ENCODE data around the gene FNIP1.
"Not testable (repeated sequence)": the region's sequence is repeated elsewhere in the genome, so short reads cannot be mapped to it uniquely, and the experiment has no call there.

Gene FNIP1

GRCh38 chr5:131796793-131797693 lies at the start of gene FNIP1:
Gene FNIP1 (minus strand): TSS chr5:131797017. CDS start chr5:131796921, 96 bp downstream.
- Histone ChIP-seq H3K27me3 (ENCODE audit: low read depth, low read length) (no peaks in the 10 kb centered on the region), H3K36me3 (ENCODE audit: control insufficient read depth in 1 of 2, insufficient read depth in 2 of 2, low read length in 2 of 2) (peaks cover 0 to 8% of the 10 kb centered on the region in 2 donors), H3K4me1 (ENCODE audit: control insufficient read depth in 1 of 2, insufficient read depth in 2 of 2, low read length in 2 of 2) (peaks cover 4 to 30% of the 10 kb centered on the region in 2 donors), H3K9me3 (ENCODE audit: control insufficient read depth in 1 of 2, low read length in 2 of 2) (no peaks in the 10 kb centered on the region), H3K27ac (ENCODE audit: low read length) (peak within 1 kb of the TSS; percentile 88), H3K4me3 (ENCODE audit: low read depth in 1 of 2, low read length in 2 of 2) (peak within 1 kb of the TSS; percentile 92 to 98)

- H3K9me3 ChIP-seq (ENCODE audit: control insufficient read depth in 1 of 2, low read length in 2 of 2), result peaks cover 4 to 22% of the 10 kb centered on the region in 2 donors
- H3K27me3 ChIP-seq (ENCODE audit: low read depth, low read length), result no peaks in the 10 kb centered on the region
- no peaks in the 10 kb centered on the region for H3K36me3 ChIP-seq (ENCODE audit: control insufficient read depth in 1 of 2, insufficient read depth in 2 of 2, low read length in 2 of 2)
- no peak overlapping the region for H3K4me3 ChIP-seq (ENCODE audit: low read depth in 1 of 2, low read length in 2 of 2)
- H3K27ac ChIP-seq (ENCODE audit: low read length), result no peak overlapping the region
- H3K4me1 ChIP-seq (ENCODE audit: control insufficient read depth in 1 of 2, insufficient read depth in 2 of 2, low read length in 2 of 2), result no peaks in the 10 kb centered on the region
Measured at GRCh38 chr5:131846536-131846935, 49.7 kb upstream of the FNIP1 start.

GRCh38 chr5:131845828-131846227 lies 49.0 kb upstream of the FNIP1 start:
- no peaks in the 10 kb centered on the region for H3K27me3 ChIP-seq (ENCODE audit: low read depth, low read length)
- H3K4me1 ChIP-seq (ENCODE audit: control insufficient read depth in 1 of 2, insufficient read depth in 2 of 2, low read length in 2 of 2), result no peaks in the 10 kb centered on the region
- H3K27ac ChIP-seq (ENCODE audit: low read length), result no peak overlapping the region
- peaks cover 4 to 22% of the 10 kb centered on the region in 2 donors for H3K9me3 ChIP-seq (ENCODE audit: control insufficient read depth in 1 of 2, low read length in 2 of 2)
- H3K4me3 ChIP-seq (ENCODE audit: low read depth in 1 of 2, low read length in 2 of 2), result no peak overlapping the region
- H3K36me3 ChIP-seq (ENCODE audit: control insufficient read depth in 1 of 2, insufficient read depth in 2 of 2, low read length in 2 of 2), result no peaks in the 10 kb centered on the region

GRCh38 chr5:131842971-131843370 lies 46.2 kb upstream of the FNIP1 start:
- not testable (repeated sequence) for H3K36me3 ChIP-seq (ENCODE audit: control insufficient read depth in 1 of 2, insufficient read depth in 2 of 2, low read length in 2 of 2); H3K4me1 ChIP-seq (ENCODE audit: control insufficient read depth in 1 of 2, insufficient read depth in 2 of 2, low read length in 2 of 2); H3K27me3 ChIP-seq (ENCODE audit: low read depth, low read length); H3K4me3 ChIP-seq (ENCODE audit: low read depth in 1 of 2, low read length in 2 of 2); H3K9me3 ChIP-seq (ENCODE audit: control insufficient read depth in 1 of 2, low read length in 2 of 2); H3K27ac ChIP-seq (ENCODE audit: low read length)

- not testable (repeated sequence) for H3K4me1 ChIP-seq (ENCODE audit: control insufficient read depth in 1 of 2, insufficient read depth in 2 of 2, low read length in 2 of 2); H3K4me3 ChIP-seq (ENCODE audit: low read depth in 1 of 2, low read length in 2 of 2); H3K27me3 ChIP-seq (ENCODE audit: low read depth, low read length); H3K36me3 ChIP-seq (ENCODE audit: control insufficient read depth in 1 of 2, insufficient read depth in 2 of 2, low read length in 2 of 2); H3K27ac ChIP-seq (ENCODE audit: low read length); H3K9me3 ChIP-seq (ENCODE audit: control insufficient read depth in 1 of 2, low read length in 2 of 2)
Measured at GRCh38 chr5:131832702-131833101, 35.9 kb upstream of the FNIP1 start.

GRCh38 chr5:131825404-131826013 lies 28.7 kb upstream of the FNIP1 start:
- Histone ChIP-seq H3K9me3 (ENCODE audit: control insufficient read depth in 1 of 2, low read length in 2 of 2) (peaks cover 0 to 10% of the 10 kb centered on the region in 2 donors), H3K4me3 (ENCODE audit: low read depth in 1 of 2, low read length in 2 of 2) (no peak overlapping the region), H3K27ac (ENCODE audit: low read length) (no peak overlapping the region), H3K36me3 (ENCODE audit: control insufficient read depth in 1 of 2, insufficient read depth in 2 of 2, low read length in 2 of 2) (no peaks in the 10 kb centered on the region), H3K4me1 (ENCODE audit: control insufficient read depth in 1 of 2, insufficient read depth in 2 of 2, low read length in 2 of 2) (no peaks in the 10 kb centered on the region), H3K27me3 (ENCODE audit: low read depth, low read length) (no peaks in the 10 kb centered on the region)

GRCh38 chr5:131824631-131825030 lies 27.8 kb upstream of the FNIP1 start:
- Histone ChIP-seq H3K27ac (ENCODE audit: low read length) (no peak overlapping the region), H3K9me3 (ENCODE audit: control insufficient read depth in 1 of 2, low read length in 2 of 2) (peaks cover 0 to 10% of the 10 kb centered on the region in 2 donors), H3K27me3 (ENCODE audit: low read depth, low read length) (no peaks in the 10 kb centered on the region), H3K36me3 (ENCODE audit: control insufficient read depth in 1 of 2, insufficient read depth in 2 of 2, low read length in 2 of 2) (no peaks in the 10 kb centered on the region), H3K4me1 (ENCODE audit: control insufficient read depth in 1 of 2, insufficient read depth in 2 of 2, low read length in 2 of 2) (no peaks in the 10 kb centered on the region), H3K4me3 (ENCODE audit: low read depth in 1 of 2, low read length in 2 of 2) (no peak overlapping the region)

- H3K4me1 ChIP-seq (ENCODE audit: control insufficient read depth in 1 of 2, insufficient read depth in 2 of 2, low read length in 2 of 2), result no peaks in the 10 kb centered on the region
- no peaks in the 10 kb centered on the region for H3K27me3 ChIP-seq (ENCODE audit: low read depth, low read length)
- no peak overlapping the region for H3K27ac ChIP-seq (ENCODE audit: low read length)
- H3K36me3 ChIP-seq (ENCODE audit: control insufficient read depth in 1 of 2, insufficient read depth in 2 of 2, low read length in 2 of 2), result no peaks in the 10 kb centered on the region
- no peak overlapping the region for H3K4me3 ChIP-seq (ENCODE audit: low read depth in 1 of 2, low read length in 2 of 2)
- peaks cover 0 to 10% of the 10 kb centered on the region in 2 donors for H3K9me3 ChIP-seq (ENCODE audit: control insufficient read depth in 1 of 2, low read length in 2 of 2)
Measured at GRCh38 chr5:131821221-131821620, 24.4 kb upstream of the FNIP1 start.

GRCh38 chr5:131818001-131818724 lies 21.3 kb upstream of the FNIP1 start:
- H3K4me1 ChIP-seq (ENCODE audit: control insufficient read depth in 1 of 2, insufficient read depth in 2 of 2, low read length in 2 of 2), result no peaks in the 10 kb centered on the region
- no peak overlapping the region for H3K27ac ChIP-seq (ENCODE audit: low read length)
- H3K36me3 ChIP-seq (ENCODE audit: control insufficient read depth in 1 of 2, insufficient read depth in 2 of 2, low read length in 2 of 2), result no peaks in the 10 kb centered on the region

GRCh38 chr5:131814990-131815389 lies 18.2 kb upstream of the FNIP1 start:
- Histone ChIP-seq H3K4me3 (ENCODE audit: low read depth in 1 of 2, low read length in 2 of 2) (no peak overlapping the region), H3K27ac (ENCODE audit: low read length) (no peak overlapping the region), H3K27me3 (ENCODE audit: low read depth, low read length) (no peaks in the 10 kb centered on the region), H3K36me3 (ENCODE audit: control insufficient read depth in 1 of 2, insufficient read depth in 2 of 2, low read length in 2 of 2) (no peaks in the 10 kb centered on the region), H3K9me3 (ENCODE audit: control insufficient read depth in 1 of 2, low read length in 2 of 2) (no peaks in the 10 kb centered on the region), H3K4me1 (ENCODE audit: control insufficient read depth in 1 of 2, insufficient read depth in 2 of 2, low read length in 2 of 2) (peaks cover 0 to 8% of the 10 kb centered on the region in 2 donors)

More at GRCh38 chr5:131818001-131818724, 21.3 kb upstream of the FNIP1 start:
- H3K4me3 ChIP-seq (ENCODE audit: low read depth in 1 of 2, low read length in 2 of 2), result no peak overlapping the region
- H3K9me3 ChIP-seq (ENCODE audit: control insufficient read depth in 1 of 2, low read length in 2 of 2), result no peaks in the 10 kb centered on the region
- H3K27me3 ChIP-seq (ENCODE audit: low read depth, low read length), result no peaks in the 10 kb centered on the region

All from muscle layer of duodenum (tissue), 2 donors.